HG02852 (cell line): ENCODE results near the gene LIM2.
"Not testable (repeated sequence)": the region's sequence is repeated elsewhere in the genome, so short reads cannot be mapped to it uniquely, and the experiment has no call there.

Experiments
- ATAC-seq: cut with Tn5 transposase; IDR thresholded peaks from one replicate; pipeline ENCODE4 v1.9.1; 2021; ENCODE audit warnings: mild to moderate bottlenecking, moderate library complexity; ENCODE audit not compliant: unreplicated experiment

The LIM2 gene

GRCh38 chr19:51387924-51388389, at the start of gene LIM2:
Gene LIM2, minus strand, starts transcription at chr19:51387974. Its CDS starts 531 bp downstream, at chr19:51387443.
- no peak for ATAC-seq

GRCh38 chr19:51434456-51434855, 46.7 kb upstream of the LIM2 start:
- no peak for ATAC-seq

GRCh38 chr19:51433043-51433442, 45.3 kb upstream of the LIM2 start:
- no peak for ATAC-seq

- no peak for ATAC-seq
Measured at GRCh38 chr19:51431124-51431523, 43.4 kb upstream of the LIM2 start.

GRCh38 chr19:51430221-51430620, 42.4 kb upstream of the LIM2 start:
- no peak for ATAC-seq

- no peak for ATAC-seq
Measured at GRCh38 chr19:51427201-51427600, 39.4 kb upstream of the LIM2 start.

- peak; percentile 43 for ATAC-seq
Measured at GRCh38 chr19:51422053-51422448, 34.3 kb upstream of the LIM2 start.

- no peak for ATAC-seq
Measured at GRCh38 chr19:51421229-51422052, 33.7 kb upstream of the LIM2 start.

- ATAC-seq = not testable (repeated sequence)
Measured at GRCh38 chr19:51420511-51420910, 32.7 kb upstream of the LIM2 start.

GRCh38 chr19:51418707-51419106, 30.9 kb upstream of the LIM2 start:
- no peak for ATAC-seq

- ATAC-seq = peak; percentile 24
Measured at GRCh38 chr19:51417810-51418157, 30.0 kb upstream of the LIM2 start.

GRCh38 chr19:51417107-51417809, 29.5 kb upstream of the LIM2 start, which contains the start of gene SIGLEC10:
Gene SIGLEC10, minus strand, starts transcription at chr19:51417642. Its CDS starts 61 bp downstream, at chr19:51417581.
- peak; percentile 66 for ATAC-seq

GRCh38 chr19:51416422-51416821, 28.6 kb upstream of the LIM2 start:
- ATAC-seq = not testable (repeated sequence)

GRCh38 chr19:51415187-51415586, 27.4 kb upstream of the LIM2 start:
- ATAC-seq = no peak

- ATAC-seq = no peak
Measured at GRCh38 chr19:51410950-51411748, 23.4 kb upstream of the LIM2 start.

- ATAC-seq = no peak
Measured at GRCh38 chr19:51407511-51408131, 19.8 kb upstream of the LIM2 start.

GRCh38 chr19:51402117-51402516, 14.3 kb upstream of the LIM2 start:
- no peak for ATAC-seq

- not testable (repeated sequence) for ATAC-seq
Measured at GRCh38 chr19:51399936-51400335, 12.2 kb upstream of the LIM2 start.

GRCh38 chr19:51399231-51399630, 11.5 kb upstream of the LIM2 start:
- ATAC-seq = no peak

- no peak for ATAC-seq
Measured at GRCh38 chr19:51398096-51398704, 10.4 kb upstream of the LIM2 start.
